Neutrophil (primary cell): Measurements from ENCODE around the gene PMFBP1.

Experiments used
- H3K27ac ChIP-seq: fragments of 200-600 bp; sonication (generic); 2 replicates; pipeline ENCODE4 v1.5.1; 2016; ENCODE audit warnings: mild to moderate bottlenecking, moderate library complexity
- H3K27me3 ChIP-seq: fragments of 200-600 bp; sonication (generic); 2 replicates; pipeline ENCODE4 v1.6.0; 2016; ENCODE audit warnings: mild to moderate bottlenecking
- H3K36me3 ChIP-seq: fragments of 200-600 bp; sonication (generic); 2 replicates; pipeline ENCODE4 v1.5.1; 2017
- H3K4me1 ChIP-seq, 2 experiments: fragments of 200-600 bp in 1 of 2; sonication (generic) in 1 of 2; 1 replicate in 1 of 2; 2 replicates in 1 of 2; pipeline versions ENCODE4 v1.5.1 to v1.6.1; 2013 to 2016; ENCODE audit warnings: low read depth in 1 of 2, low read length in 1 of 2, mild to moderate bottlenecking in 1 of 2, moderate library complexity in 1 of 2; ENCODE audit not compliant: control insufficient read depth in 1 of 2, insufficient read depth in 1 of 2
- H3K4me3 ChIP-seq, 2 experiments: fragments of 200-600 bp in 1 of 2; sonication (generic) in 1 of 2; 1 replicate in 1 of 2; 2 replicates in 1 of 2; pipeline ENCODE4 v1.5.1; 2013 to 2016; ENCODE audit warnings: low read depth in 1 of 2, low read length in 1 of 2, mild to moderate bottlenecking in 1 of 2, moderate library complexity in 1 of 2
- H3K9me3 ChIP-seq: fragments of 200-600 bp; sonication (generic); 2 replicates; pipeline ENCODE4 v1.5.1; 2016
- TF ChIP-seq, protein P1 (sequence below): fragments of 200-600 bp; sonication (generic); IDR thresholded peaks from 2 replicates; pipeline ENCODE4 v1.5.1; 2016; ENCODE audit warnings: antibody characterized with exemption

PMFBP1 gene

DNA sequence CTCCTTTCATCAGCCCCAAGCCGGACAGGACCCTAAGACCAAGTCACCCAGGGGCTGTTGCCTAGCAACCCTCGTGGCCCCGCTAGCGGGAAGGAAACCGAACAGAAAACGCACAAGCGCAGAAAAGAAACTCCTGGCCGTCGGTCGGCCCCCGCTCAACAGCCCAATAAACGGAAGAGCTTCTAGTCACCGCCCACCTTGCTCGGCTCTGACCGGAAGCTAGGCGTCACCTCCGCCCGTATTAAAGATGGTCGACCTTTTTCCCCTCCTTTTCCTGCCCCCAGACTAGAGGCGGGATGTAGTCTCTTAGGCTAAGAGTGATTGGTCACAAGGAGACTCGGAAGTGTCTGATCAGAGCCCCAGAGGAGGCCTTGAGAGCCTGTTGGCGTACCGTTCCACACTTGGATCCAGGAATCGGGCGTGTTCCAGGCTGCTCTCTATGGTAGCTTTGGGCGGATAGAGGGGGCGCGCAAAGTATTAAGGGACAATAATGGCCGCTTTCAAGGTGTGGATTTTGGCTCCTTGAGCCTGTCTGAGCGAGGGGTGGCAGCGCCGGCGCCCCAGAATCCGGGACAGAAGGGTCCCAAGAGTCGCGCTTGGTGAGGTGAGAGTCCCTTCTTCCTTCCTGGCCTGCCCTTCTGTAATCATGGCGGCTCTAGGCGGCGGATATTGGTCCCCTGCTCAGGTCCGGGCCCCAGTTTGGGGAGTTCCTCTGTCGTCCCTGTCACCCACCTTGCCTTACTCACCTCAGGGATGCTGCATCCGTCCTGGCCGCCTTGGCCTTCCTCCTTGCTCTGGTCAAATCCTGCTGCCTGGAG, 78.3 kb downstream of the PMFBP1 start, which contains the start of the genes DHX38 and TXNL4B:
TSS of gene DHX38 (plus strand) at position 400 of the 818 bp plus-strand sequence. CDS start 2,311 bp downstream, outside the sequence.
TSS of gene TXNL4B (minus strand) at position 173 of the 818 bp plus-strand sequence. CDS start 2,871 bp downstream, outside the sequence.
- Histone ChIP-seq H3K4me3 (peak within 1 kb of the TSS; percentile 93 to 95), H3K9me3 (no peaks in the 10 kb centered on the region), H3K4me1 (peaks cover 25 to 37% of the 10 kb centered on the region in 2 experiments), H3K27ac (peak within 1 kb of the TSS; percentile 91), H3K27me3 (no peaks in the 10 kb centered on the region), H3K36me3 (peaks cover 52% of the 10 kb centered on the region)
- TF ChIP-seq, protein P1, sequence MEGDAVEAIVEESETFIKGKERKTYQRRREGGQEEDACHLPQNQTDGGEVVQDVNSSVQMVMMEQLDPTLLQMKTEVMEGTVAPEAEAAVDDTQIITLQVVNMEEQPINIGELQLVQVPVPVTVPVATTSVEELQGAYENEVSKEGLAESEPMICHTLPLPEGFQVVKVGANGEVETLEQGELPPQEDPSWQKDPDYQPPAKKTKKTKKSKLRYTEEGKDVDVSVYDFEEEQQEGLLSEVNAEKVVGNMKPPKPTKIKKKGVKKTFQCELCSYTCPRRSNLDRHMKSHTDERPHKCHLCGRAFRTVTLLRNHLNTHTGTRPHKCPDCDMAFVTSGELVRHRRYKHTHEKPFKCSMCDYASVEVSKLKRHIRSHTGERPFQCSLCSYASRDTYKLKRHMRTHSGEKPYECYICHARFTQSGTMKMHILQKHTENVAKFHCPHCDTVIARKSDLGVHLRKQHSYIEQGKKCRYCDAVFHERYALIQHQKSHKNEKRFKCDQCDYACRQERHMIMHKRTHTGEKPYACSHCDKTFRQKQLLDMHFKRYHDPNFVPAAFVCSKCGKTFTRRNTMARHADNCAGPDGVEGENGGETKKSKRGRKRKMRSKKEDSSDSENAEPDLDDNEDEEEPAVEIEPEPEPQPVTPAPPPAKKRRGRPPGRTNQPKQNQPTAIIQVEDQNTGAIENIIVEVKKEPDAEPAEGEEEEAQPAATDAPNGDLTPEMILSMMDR, result peak; percentile 23

- Histone ChIP-seq H3K4me1 (peaks cover 25 to 37% of the 10 kb centered on the region in 2 experiments), H3K27ac (peak overlapping the region; percentile 91), H3K9me3 (no peaks in the 10 kb centered on the region), H3K36me3 (peaks cover 52% of the 10 kb centered on the region), H3K4me3 (peak overlapping the region; percentile 93 to 95), H3K27me3 (no peaks in the 10 kb centered on the region)
- TF ChIP-seq, protein P1, result no peak
Measured at GRCh38 chr16:72092832-72093447, 79.0 kb downstream of the PMFBP1 start.

- peaks cover 52% of the 10 kb centered on the region for H3K36me3 ChIP-seq
- no peak overlapping the region for H3K27ac ChIP-seq
- H3K4me1 ChIP-seq, result peaks cover 25 to 37% of the 10 kb centered on the region in 2 experiments
- H3K4me3 ChIP-seq, result no peak overlapping the region
- TF ChIP-seq, protein P1, result no peak
- no peaks in the 10 kb centered on the region for H3K9me3 ChIP-seq
- no peaks in the 10 kb centered on the region for H3K27me3 ChIP-seq
Measured at GRCh38 chr16:72091217-72091616, 80.7 kb downstream of the PMFBP1 start.

- H3K27ac ChIP-seq, result no peak overlapping the region
- TF ChIP-seq, protein P1, result no peak
- H3K4me1 ChIP-seq, result no peaks in the 10 kb centered on the region
- peaks cover 57% of the 10 kb centered on the region for H3K36me3 ChIP-seq
- no peaks in the 10 kb centered on the region for H3K9me3 ChIP-seq
- H3K4me3 ChIP-seq, result no peak overlapping the region
- H3K27me3 ChIP-seq, result no peaks in the 10 kb centered on the region
Measured at GRCh38 chr16:72085002-72085401, 87.0 kb downstream of the PMFBP1 start.

- Histone ChIP-seq H3K27ac (no peak overlapping the region), H3K4me1 (no peaks in the 10 kb centered on the region), H3K27me3 (no peaks in the 10 kb centered on the region), H3K4me3 (no peak overlapping the region), H3K9me3 (no peaks in the 10 kb centered on the region), H3K36me3 (peaks cover 52% of the 10 kb centered on the region)
- TF ChIP-seq, protein P1, result no peak
Measured at GRCh38 chr16:72084445-72084844, 87.5 kb downstream of the PMFBP1 start.
